Coronary artery (tissue), 2 donors: Measurements from ENCODE around the gene HASPIN.

Experiments
- DNase-seq: peaks from one replicate; pipeline ENCODE4 v3.0.0-alpha.2; 2017; ENCODE audit warnings: low spot score
- H3K27ac ChIP-seq, 2 donors: fragments of 200-600 bp; sonication (generic); one replicate each; pipeline ENCODE4 v1.5.1; 2016 to 2019
- H3K4me3 ChIP-seq: fragments of 200-600 bp; sonication (generic); 2 replicates; pipeline ENCODE4 v1.5.1; 2016; ENCODE audit warnings: mild to moderate bottlenecking, moderate library complexity
- TF ChIP-seq, protein P1 (sequence below): fragments of 200-600 bp; sonication (generic); IDR thresholded peaks from one replicate; pipeline ENCODE4 v1.5.1; 2019; ENCODE audit warnings: antibody characterized with exemption

Gene HASPIN

DNA sequence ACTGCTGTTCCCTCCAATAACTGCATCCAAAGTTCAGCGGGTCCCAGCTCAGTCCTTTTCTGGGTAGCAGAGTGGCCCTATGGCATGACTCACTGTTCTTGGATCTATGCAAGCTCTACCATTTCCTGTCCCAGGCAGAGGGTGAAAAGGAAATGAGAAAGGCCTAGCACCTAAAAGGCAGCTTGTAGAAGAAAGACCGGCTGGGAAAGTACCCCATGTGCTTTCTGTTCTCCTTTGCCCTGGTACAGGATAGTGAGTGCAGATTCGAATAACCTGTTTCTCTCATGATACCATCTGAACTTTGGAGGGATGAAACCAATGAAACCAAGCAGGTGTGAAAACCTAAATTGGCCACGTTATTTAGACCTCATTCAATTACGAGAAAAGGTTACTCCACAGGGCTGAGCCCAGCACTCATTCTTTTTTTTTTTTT, 12.7 kb upstream of the HASPIN start:
- Histone ChIP-seq H3K4me3 (no peak overlapping the region), H3K27ac (no peak overlapping the region)
- TF ChIP-seq, protein P1, sequence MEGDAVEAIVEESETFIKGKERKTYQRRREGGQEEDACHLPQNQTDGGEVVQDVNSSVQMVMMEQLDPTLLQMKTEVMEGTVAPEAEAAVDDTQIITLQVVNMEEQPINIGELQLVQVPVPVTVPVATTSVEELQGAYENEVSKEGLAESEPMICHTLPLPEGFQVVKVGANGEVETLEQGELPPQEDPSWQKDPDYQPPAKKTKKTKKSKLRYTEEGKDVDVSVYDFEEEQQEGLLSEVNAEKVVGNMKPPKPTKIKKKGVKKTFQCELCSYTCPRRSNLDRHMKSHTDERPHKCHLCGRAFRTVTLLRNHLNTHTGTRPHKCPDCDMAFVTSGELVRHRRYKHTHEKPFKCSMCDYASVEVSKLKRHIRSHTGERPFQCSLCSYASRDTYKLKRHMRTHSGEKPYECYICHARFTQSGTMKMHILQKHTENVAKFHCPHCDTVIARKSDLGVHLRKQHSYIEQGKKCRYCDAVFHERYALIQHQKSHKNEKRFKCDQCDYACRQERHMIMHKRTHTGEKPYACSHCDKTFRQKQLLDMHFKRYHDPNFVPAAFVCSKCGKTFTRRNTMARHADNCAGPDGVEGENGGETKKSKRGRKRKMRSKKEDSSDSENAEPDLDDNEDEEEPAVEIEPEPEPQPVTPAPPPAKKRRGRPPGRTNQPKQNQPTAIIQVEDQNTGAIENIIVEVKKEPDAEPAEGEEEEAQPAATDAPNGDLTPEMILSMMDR, result no peak
- DNase-seq, result no peak

DNA sequence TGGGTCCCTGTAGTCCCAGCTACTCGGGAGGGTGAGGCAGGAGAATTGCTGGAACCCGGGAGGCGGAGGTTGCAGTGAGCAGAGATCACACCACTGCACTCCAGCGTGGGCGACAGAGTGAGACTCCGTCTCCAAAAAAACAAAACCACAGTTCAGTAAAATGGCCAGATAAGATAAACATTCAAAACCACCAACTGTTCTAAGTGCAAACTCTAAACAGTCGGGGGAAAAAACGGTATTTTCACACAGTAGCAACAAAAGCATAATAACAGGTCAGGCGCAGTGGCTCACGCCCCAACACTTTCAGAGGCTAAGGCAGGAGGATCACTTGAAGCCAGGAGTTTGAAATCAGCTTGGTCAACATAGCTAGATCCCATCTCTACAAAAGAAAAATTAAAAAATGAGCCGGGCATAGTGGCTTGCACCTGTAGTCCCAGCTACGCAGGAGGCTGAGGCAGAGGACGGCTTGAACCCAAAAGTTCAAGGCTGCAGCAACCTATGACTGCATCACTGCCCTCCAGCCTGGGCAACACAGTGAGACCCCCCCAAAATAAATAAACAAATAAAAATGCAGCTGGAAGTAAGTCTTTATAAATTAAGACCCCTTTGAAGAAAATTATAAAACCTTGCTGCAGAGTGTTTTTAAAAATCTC, 10.8 kb upstream of the HASPIN start:
- DNase-seq, result no peak
- no peak overlapping the region for H3K4me3 ChIP-seq
- TF ChIP-seq, protein P1, result no peak
- H3K27ac ChIP-seq, result no peak overlapping the region

DNA sequence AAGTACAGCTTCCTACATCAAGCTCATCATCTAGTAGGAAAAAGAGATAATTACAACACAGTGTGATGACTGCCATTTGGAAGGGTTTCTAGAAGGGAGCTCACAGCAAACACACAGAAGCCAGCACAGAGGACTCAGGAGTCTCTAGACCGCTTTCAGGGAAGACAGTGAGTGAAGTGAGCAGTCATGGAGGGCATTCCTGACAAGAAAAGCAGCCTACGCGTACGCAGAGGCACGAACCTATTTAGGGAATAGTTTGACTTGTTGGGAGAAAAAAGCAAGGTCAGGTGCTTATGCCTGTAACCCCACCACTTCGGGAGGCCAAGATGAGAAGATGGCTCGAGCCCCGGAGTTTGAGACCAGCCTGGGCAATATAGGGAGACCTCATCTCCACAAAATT, 8.4 kb upstream of the HASPIN start:
- Histone ChIP-seq H3K4me3 (no peak overlapping the region), H3K27ac (no peak overlapping the region)
- no peak for DNase-seq
- TF ChIP-seq, protein P1, result no peak

DNA sequence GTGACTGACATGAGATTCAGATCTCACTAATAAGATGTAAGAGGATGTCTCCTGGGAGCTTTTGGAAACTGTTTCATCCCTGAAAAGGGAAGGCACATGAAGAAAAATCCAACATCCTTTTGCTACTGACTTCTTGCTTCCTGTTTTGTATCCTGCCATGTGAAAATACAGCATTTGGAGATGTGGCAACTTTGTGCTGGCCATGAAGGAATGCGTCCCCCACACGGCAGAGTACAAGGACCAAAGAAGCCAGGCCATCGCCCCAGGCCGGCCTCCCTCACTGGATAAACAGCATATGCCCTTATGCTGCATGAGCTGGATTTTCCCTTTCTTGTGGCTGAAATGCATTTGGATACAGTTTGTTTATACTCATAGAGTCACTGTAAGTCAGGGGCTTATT, 5.5 kb upstream of the HASPIN start:
- TF ChIP-seq, protein P1, result no peak
- no peak overlapping the region for H3K4me3 ChIP-seq
- no peak for DNase-seq
- no peak overlapping the region for H3K27ac ChIP-seq

DNA sequence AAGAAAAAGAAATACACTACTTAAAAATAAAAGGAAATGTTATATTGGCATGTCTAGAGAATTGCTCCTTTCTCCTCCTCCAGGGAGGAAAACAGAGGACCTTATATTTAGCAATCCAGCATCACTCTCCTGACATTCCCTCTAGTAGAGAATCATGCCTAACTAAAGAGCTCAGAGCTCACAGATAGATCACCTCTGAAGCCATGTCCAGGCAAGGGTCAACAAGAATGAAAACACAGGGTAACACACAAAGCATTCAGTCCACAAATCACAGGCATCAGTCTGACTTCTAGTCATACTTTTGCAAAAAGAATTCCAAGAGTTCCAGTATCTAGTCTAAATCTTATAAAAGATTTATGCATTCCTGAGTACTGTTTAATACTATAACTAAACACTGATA, 4.4 kb upstream of the HASPIN start:
- no peak overlapping the region for H3K27ac ChIP-seq

DNA sequence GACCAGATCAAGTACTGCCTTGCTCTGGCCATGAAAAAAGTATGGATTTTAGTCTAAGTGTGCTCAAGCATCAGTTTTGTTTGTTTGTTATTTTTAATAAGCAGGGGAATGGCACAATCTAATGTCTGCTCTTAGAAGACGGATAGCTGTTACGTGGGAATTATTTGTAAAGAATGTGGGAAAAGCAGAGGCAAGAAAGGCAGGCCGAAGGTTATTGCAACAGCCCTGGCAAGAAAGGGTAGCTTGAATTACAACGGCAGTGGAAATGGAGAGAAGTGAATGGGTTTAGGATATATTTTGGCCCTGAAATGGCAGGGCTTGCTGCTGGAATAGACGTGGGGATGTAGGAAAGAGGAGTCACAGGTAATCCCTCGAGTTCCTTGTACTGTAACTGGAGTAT, 987 bp upstream of the HASPIN start:
- no peak for DNase-seq
- H3K27ac ChIP-seq, result peak overlapping the region in 1 of 2 donors; percentile 89
- TF ChIP-seq, protein P1, result no peak
- peak overlapping the region; percentile 82 for H3K4me3 ChIP-seq

More for the DNA sequence above, 4.4 kb upstream of the HASPIN start:
- TF ChIP-seq, protein P1, result no peak
- no peak overlapping the region for H3K4me3 ChIP-seq
- DNase-seq, result no peak

DNA sequence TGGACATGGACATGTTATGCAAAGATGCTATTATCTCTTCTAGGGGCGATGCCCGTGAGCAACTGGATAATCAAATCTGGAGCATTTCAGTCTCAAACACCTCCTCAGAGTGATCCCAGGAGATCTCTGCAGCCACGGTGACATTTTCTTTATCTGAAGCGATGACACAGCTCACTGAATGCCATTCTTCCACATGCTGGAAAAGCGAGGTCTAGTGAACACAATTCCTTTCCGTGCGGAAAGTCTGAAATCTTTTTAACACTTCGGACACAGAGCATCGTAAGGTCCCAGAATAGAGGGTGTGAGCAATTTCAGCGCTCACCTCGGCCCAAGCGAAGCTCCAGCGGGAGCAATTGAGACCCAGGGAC, 531 bp upstream of the HASPIN start:
- no peak for DNase-seq
- TF ChIP-seq, protein P1, result no peak
- H3K27ac ChIP-seq, result peak overlapping the region; percentile 75 to 89
- peak overlapping the region; percentile 82 for H3K4me3 ChIP-seq
